Transverse colon (tissue), 3 donors: ENCODE results near the gene MNS1.

ENCODE experiments used
- EP300 ChIP-seq: sonication (generic); formaldehyde crosslinking; IDR thresholded peaks from one replicate; pipeline ENCODE4 v1.6.1; 2017; ENCODE audit warnings: antibody characterized with exemption, low read depth
- POLR2A ChIP-seq: fragments of 450-650 bp; IDR thresholded peaks from one replicate; pipeline ENCODE4 v1.6.1; 2016; ENCODE audit warnings: antibody characterized with exemption, mild to moderate bottlenecking, moderate library complexity
- TF ChIP-seq, protein P1 (sequence below), 5 experiments: fragments of 200-600 bp in 3 of 5; fragments of 450-650 bp in 2 of 5; sonication (generic) in 3 of 5; IDR thresholded peaks; 1 replicate in 2 of 5; 2 replicates in 3 of 5; pipeline ENCODE4 v1.5.1; 2016 to 2017; ENCODE audit warnings: antibody characterized with exemption in 5 of 5, inconsistent platforms in 3 of 5, mild to moderate bottlenecking in 2 of 5, moderate library complexity in 1 of 5

DNA sequence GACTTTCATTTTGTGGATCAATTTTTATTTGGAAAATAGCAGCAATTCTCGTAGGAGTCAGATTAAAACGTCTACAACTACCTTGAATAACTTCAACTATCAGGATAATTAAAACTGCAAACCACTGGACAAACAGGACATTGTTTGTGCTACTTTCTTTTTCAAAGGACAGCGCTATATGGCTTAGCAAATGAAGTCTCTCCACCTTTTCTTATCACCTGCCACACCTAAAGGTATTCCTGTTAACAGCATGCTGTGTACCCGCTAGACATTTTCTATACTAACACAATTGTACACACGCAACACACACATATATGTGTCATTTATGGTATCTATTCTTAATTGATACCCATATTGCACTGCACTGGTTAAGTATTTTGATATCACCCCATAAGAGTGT, 19.2 kb downstream of the MNS1 start:
- TF ChIP-seq, protein P1, sequence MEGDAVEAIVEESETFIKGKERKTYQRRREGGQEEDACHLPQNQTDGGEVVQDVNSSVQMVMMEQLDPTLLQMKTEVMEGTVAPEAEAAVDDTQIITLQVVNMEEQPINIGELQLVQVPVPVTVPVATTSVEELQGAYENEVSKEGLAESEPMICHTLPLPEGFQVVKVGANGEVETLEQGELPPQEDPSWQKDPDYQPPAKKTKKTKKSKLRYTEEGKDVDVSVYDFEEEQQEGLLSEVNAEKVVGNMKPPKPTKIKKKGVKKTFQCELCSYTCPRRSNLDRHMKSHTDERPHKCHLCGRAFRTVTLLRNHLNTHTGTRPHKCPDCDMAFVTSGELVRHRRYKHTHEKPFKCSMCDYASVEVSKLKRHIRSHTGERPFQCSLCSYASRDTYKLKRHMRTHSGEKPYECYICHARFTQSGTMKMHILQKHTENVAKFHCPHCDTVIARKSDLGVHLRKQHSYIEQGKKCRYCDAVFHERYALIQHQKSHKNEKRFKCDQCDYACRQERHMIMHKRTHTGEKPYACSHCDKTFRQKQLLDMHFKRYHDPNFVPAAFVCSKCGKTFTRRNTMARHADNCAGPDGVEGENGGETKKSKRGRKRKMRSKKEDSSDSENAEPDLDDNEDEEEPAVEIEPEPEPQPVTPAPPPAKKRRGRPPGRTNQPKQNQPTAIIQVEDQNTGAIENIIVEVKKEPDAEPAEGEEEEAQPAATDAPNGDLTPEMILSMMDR (IDR thresholded peaks at IDR 0.05): no peak
- TF ChIP-seq EP300 (no peak), POLR2A (no peak)
